Endothelial cell of umbilical vein (primary cell): Measurements from ENCODE around the gene RSPRY1. TPM values are rescaled to one million over a fixed set of nuclear protein-coding genes. Genes with fewer than 3 reads are reported as not detected.

Experiments used
- BruUV-seq: library from RNA; stranded (reverse); fragments of 400-500 nt; replicated peaks from 2 replicates; lab custom pipeline; 2021; lab: Mats Ljungman, UMichigan
- CTCF ChIA-PET: fragments of 300-600, 350-600 bp; sonication (Branson Sonifier 250); formaldehyde crosslinking; loops from one replicate; lab custom pipeline; 2021; ENCODE audit warnings: antibody characterized with exemption, inconsistent platforms; lab: Charles Lee
- POLR2A ChIA-PET: fragments of 300-600, 350-600 bp; sonication (Branson Sonifier 250); formaldehyde crosslinking; loops from one replicate; lab custom pipeline; 2021; ENCODE audit warnings: antibody characterized with exemption, inconsistent platforms; lab: Charles Lee
- DNase-seq: peaks from one replicate; pipeline ENCODE4 v3.0.0-alpha.2; 2011; ENCODE audit warnings: low read depth, low spot score
- FAIRE-seq: peaks from 2 replicates; lab custom pipeline; 2011; peaks lifted over from hg19 to GRCh38; lab: Jason Lieb, UNC
- H2AFZ ChIP-seq: 2 replicates; pipeline ENCODE4 v1.6.0; 2012; ENCODE audit warnings: low read depth, low read length, control low read depth, inconsistent platforms
- H3K27ac ChIP-seq: 2 replicates; pipeline ENCODE4 v1.5.1; 2011; ENCODE audit warnings: low read depth, mild to moderate bottlenecking, control low read depth, low read length, moderate library complexity; ENCODE audit not compliant: insufficient read depth
- H3K27me3 ChIP-seq, 2 experiments: 2 replicates each; pipeline versions ENCODE4 v1.6.0 to v1.6.1; 2011; ENCODE audit warnings: low read length in 2 of 2, mixed read lengths in 1 of 2; ENCODE audit not compliant: control insufficient read depth in 2 of 2, insufficient read depth in 2 of 2
- H3K36me3 ChIP-seq, 2 experiments: 2 replicates in 1 of 2; 3 replicates in 1 of 2; pipeline ENCODE4 v1.5.1; 2011; ENCODE audit warnings: low read length in 2 of 2, mild to moderate bottlenecking in 1 of 2, moderate library complexity in 1 of 2; ENCODE audit not compliant: control insufficient read depth in 2 of 2, insufficient read depth in 2 of 2; ENCODE audit errors: extremely low read depth in 1 of 2
- H3K4me1 ChIP-seq: 3 replicates; pipeline ENCODE4 v1.5.1; 2011; ENCODE audit warnings: mild to moderate bottlenecking, low read length; ENCODE audit not compliant: control insufficient read depth, insufficient read depth; ENCODE audit errors: extremely low read depth
- H3K4me2 ChIP-seq: 2 replicates; pipeline ENCODE4 v1.6.1; 2011; ENCODE audit warnings: low read length, control low read depth, mixed read lengths; ENCODE audit not compliant: insufficient read depth
- H3K4me3 ChIP-seq, 3 experiments: fragments of 200-600 bp in 1 of 3; sonication (generic), shearing (Covaris generic) in 1 of 3; replicated peaks in 1 of 3; 2 replicates each; pipeline ENCODE4 v1.5.1; 2011 to 2016; ENCODE audit warnings: control low read depth in 3 of 3, low read length in 3 of 3, mild to moderate bottlenecking in 2 of 3, inconsistent platforms in 1 of 3, low read depth in 1 of 3, moderate library complexity in 1 of 3; ENCODE audit not compliant: insufficient read depth in 1 of 3
- H3K79me2 ChIP-seq: 2 replicates; pipeline ENCODE4 v1.6.0; 2012; ENCODE audit warnings: low read length, inconsistent platforms; ENCODE audit not compliant: control insufficient read depth, insufficient read depth
- H3K9ac ChIP-seq: replicated peaks from 2 replicates; pipeline ENCODE3; 2011; ENCODE audit warnings: low read length, control low read depth; ENCODE audit not compliant: insufficient read depth; ENCODE audit errors: extremely low read depth
- H3K9me1 ChIP-seq: replicated peaks from 3 replicates; pipeline ENCODE4 v1.6.0; 2011; ENCODE audit warnings: mild to moderate bottlenecking, low read length; ENCODE audit not compliant: control insufficient read depth, insufficient read depth; ENCODE audit errors: extremely low read depth
- H3K9me3 ChIP-seq: replicated peaks from 2 replicates; pipeline ENCODE4 v1.5.1; 2012; ENCODE audit warnings: low read length, inconsistent platforms; ENCODE audit not compliant: control insufficient read depth, insufficient read depth
- H4K20me1 ChIP-seq: replicated peaks from 2 replicates; pipeline ENCODE3; 2011; ENCODE audit warnings: mild to moderate bottlenecking, low read length; ENCODE audit not compliant: control insufficient read depth, insufficient read depth; ENCODE audit errors: extremely low read depth
- CTCF ChIP-seq, 2 donors: IDR thresholded peaks; 1 replicate in 1 of 2; 2 replicates in 1 of 2; pipeline ENCODE4 v1.5.1; 2011; ENCODE audit warnings: low read length in 2 of 2, mild to moderate bottlenecking in 2 of 2, moderate library complexity in 2 of 2, control low read depth in 1 of 2, inconsistent platforms in 1 of 2, low read depth in 1 of 2; ENCODE audit not compliant: insufficient read depth in 1 of 2; ENCODE audit errors: extremely low read depth in 1 of 2
- EZH2 ChIP-seq: IDR thresholded peaks from 2 replicates; pipeline ENCODE4 v1.6.1; 2012; ENCODE audit warnings: borderline replicate concordance, low read depth, mild to moderate bottlenecking, moderate library complexity, low read length, inconsistent platforms; ENCODE audit not compliant: severe bottlenecking
- JUN ChIP-seq: IDR thresholded peaks from 2 replicates; pipeline ENCODE4 v1.6.1; 2011; ENCODE audit warnings: borderline replicate concordance, low read depth; ENCODE audit not compliant: insufficient read length, insufficient read depth
- MYC ChIP-seq: IDR thresholded peaks from one replicate; pipeline ENCODE4 v1.6.1; 2011; ENCODE audit warnings: mild to moderate bottlenecking, low read depth, low read length
- POLR2A ChIP-seq: IDR thresholded peaks from 2 replicates; pipeline ENCODE4 v1.6.1; 2012; ENCODE audit warnings: low read depth, mild to moderate bottlenecking, control low read depth, low read length
- POLR2AphosphoS5 ChIP-seq: IDR thresholded peaks from 2 replicates; pipeline ENCODE4 v1.6.1; 2012; ENCODE audit warnings: low read depth, mild to moderate bottlenecking, control low read depth, low read length, moderate library complexity; ENCODE audit not compliant: insufficient read depth
- dilution Hi-C: fragments of 300-500 bp; cut with MboI; formaldehyde crosslinking; loops from one replicate; pipeline ENCODE4 v1.15.0; 2019; ENCODE audit warnings: low sequenced_read_pairs; ENCODE audit not compliant: extremely low pct_ligation_motif_present
- intact Hi-C: fragments of 100-400 bp; cut with micrococcal nuclease; formaldehyde crosslinking; loops from one replicate; pipeline ENCODE4 v1.10.0; 2022
- polyA plus RNA-seq, 4 experiments: library from polyadenylated mRNA; depleted of rRNA in 3 of 4; stranded (reverse) in 3 of 4; unstranded in 1 of 4; fragments of >200 nt; gene quantifications; 2 replicates each; pipeline versions ENCODE4 v1.2.1 to v1.2.3, GENCODE V29; 2011 to 2012; ENCODE audit warnings: missing spikeins in 1 of 4
- total RNA-seq: library from RNA; stranded (reverse); gene quantifications from 2 replicates; pipeline ENCODE4 v1.2.3, GENCODE V29; 2021

The RSPRY1 gene
- total and polyA plus RNA-seq, 2 donors (not counting 3 experiments of a cell fraction or from before 2014, with no cell fraction given), result 28.5 to 55.1 TPM

- H3K9me3 ChIP-seq, result no peaks in the 10 kb centered on the region
- H3K27ac ChIP-seq, result no peak overlapping the region
- FAIRE-seq (no peak), DNase-seq (no peak)
- H3K4me1 ChIP-seq, result peaks cover 16% of the 10 kb centered on the region
- intact Hi-C loops (no loop called here), dilution Hi-C loops (no loop called here)
- no peak overlapping the region for H3K9ac ChIP-seq
- no peak overlapping the region for H3K4me2 ChIP-seq
- peaks cover 8% of the 10 kb centered on the region for H3K79me2 ChIP-seq
- BruUV-seq, result no TSS peak
- H3K36me3 ChIP-seq, result peaks cover 4 to 11% of the 10 kb centered on the region in 2 experiments
- ChIA-PET POLR2A (no interaction called here), CTCF (interaction anchor here (1.4 kb wide), 1 partner anchor 84 kb away, joined by 3 read pairs; the partner anchor contains the start of gene CPNE2)
- no peak overlapping the region for H2AFZ ChIP-seq
- H3K9me1 ChIP-seq, result no peaks in the 10 kb centered on the region
- no peak overlapping the region for H3K4me3 ChIP-seq
- H4K20me1 ChIP-seq, result peaks cover 2% of the 10 kb centered on the region
- no peaks in the 10 kb centered on the region for H3K27me3 ChIP-seq
- TF ChIP-seq CTCF (IDR thresholded peaks at IDR 0.05; ENCODE audit: extremely low read depth in 1 of 2, insufficient read depth in 1 of 2, low read depth in 1 of 2, low read length in 2 of 2), result no peak
- no peak for TF ChIP-seq EZH2
- TF ChIP-seq POLR2AphosphoS5, result no peak
- TF ChIP-seq JUN, result no peak
- TF ChIP-seq MYC, result no peak
- TF ChIP-seq POLR2A, result no peak
These were observed 10.2 kb upstream of the RSPRY1 start for GRCh38 chr16:57175896-57176295.
